Inflammatory macrophage treated with lipopolysaccharide for 4 hours (primary cell): ENCODE measurements around the gene RPL7L1.

ENCODE experiments used
- DNase-seq: peaks from one replicate; pipeline ENCODE4 v3.0.0-alpha.2; 2020

RPL7L1 gene

DNA sequence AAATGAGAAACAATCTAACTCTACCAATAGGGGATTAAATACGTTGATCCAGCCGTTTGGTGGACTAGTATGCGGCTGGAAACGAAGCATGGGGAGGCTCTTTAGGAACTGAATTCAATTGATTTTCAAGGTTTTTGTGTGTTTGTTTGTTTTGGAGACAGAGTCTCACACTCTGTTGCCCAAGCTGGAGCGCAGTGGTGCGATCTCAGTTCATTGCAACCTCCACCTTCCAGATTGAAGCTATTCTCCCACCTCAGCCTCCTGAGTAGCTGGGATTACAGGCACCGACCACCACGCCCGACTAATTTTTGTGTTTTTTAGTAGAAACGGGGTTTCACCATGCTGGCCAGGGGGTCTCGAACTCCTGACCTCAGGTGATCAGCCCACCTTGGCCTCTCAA lies 57.0 kb downstream of the RPL7L1 start:
- DNase-seq: no peak

- DNase-seq: no peak
Observed at GRCh38 chr6:42937548-42938427, 58.4 kb downstream of the RPL7L1 start.

GRCh38 chr6:42938428-42938796 lies 59.0 kb downstream of the RPL7L1 start:
- DNase-seq: no peak

DNA sequence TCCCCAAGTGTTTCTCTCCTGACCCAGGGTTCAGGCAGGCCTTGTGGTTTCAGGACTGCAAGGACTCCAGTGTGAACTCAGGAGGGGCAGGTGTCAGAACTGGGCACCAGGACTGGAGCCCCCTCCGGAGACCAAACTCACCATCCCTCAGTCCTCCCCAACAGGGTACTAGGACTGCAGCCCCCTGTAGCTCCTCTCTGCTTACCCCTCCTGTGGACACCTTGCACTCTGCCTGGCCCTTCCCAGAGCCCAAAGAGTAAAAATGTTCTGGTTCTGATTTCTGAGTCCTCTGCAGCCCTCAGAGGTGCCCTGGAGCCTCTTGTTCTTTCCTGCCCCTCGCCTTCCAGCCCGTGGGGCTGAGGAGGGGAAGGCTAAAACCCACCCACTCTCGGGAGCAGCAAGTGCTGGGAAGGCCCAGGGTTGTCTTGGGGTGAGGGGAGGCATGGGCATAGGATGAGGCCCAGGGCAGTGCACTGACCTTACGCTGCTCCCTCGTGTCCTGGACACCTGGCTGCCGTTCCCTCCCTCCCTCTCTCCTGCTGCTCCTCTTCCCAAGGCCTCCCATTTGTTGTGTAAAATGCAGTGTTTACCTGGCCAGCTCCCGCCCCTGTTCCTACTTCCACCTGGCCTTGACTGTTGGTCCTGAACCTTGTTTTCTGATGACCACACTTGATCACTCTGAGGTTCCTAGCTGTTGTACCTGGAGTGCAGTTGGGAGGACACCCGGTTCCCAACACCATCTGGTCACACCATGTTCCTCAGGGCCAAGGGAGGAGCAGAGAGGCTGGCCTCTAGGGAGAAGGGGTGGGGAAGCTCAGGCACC lies 59.8 kb downstream of the RPL7L1 start:
- DNase-seq: no peak
